T-cell (primary cell): ENCODE data around the gene IGLON5. TPM values are rescaled to one million over a fixed set of nuclear protein-coding genes. Genes with fewer than 3 reads are reported as not detected.

ENCODE experiments used
- ATAC-seq, 4 experiments: fragments of 200-7000 bp in 3 of 4; fragments of 150-1000 bp in 1 of 4; cut with Tn5 transposase; replicated peaks in 1 of 4; 1 replicate in 3 of 4; 2 replicates in 1 of 4; pipeline ENCODE4 v1.10.0; 2021; ENCODE audit warnings: moderate library complexity in 3 of 4, mild to moderate bottlenecking in 2 of 4, moderate number of reproducible peaks in 1 of 4
- CTCF ChIA-PET, 2 donors: fragments of 300-600 bp; sonication (Branson Sonifier 250); formaldehyde crosslinking; loops; one replicate each; lab custom pipeline; 2022; ENCODE audit warnings: antibody characterized with exemption in 2 of 2; lab: Charles Lee
- POLR2A ChIA-PET, 2 donors: fragments of 300-600 bp; sonication (Branson Sonifier 250); formaldehyde crosslinking; loops; one replicate each; lab custom pipeline; 2022; ENCODE audit warnings: antibody characterized with exemption in 2 of 2; lab: Charles Lee
- DNase-seq, 35 experiments: peaks; one replicate each; pipeline versions ENCODE4 v3.0.0 to v3.0.0-alpha.2; 2013 to 2023
- H3K27ac ChIP-seq: one replicate; pipeline ENCODE4 v1.5.1; 2013; ENCODE audit warnings: low read length
- H3K27me3 ChIP-seq, 2 experiments: replicated peaks in 1 of 2; 1 replicate in 1 of 2; 2 replicates in 1 of 2; pipeline versions ENCODE4 v1.6.1 to v1.7.0; 2013; ENCODE audit warnings: low read length in 1 of 2, mixed read lengths in 1 of 2; ENCODE audit not compliant: control insufficient read depth in 2 of 2, insufficient read depth in 2 of 2; ENCODE audit errors: extremely low read depth in 1 of 2
- H3K36me3 ChIP-seq, 2 donors: 1 replicate in 1 of 2; 2 replicates in 1 of 2; pipeline versions ENCODE4 v1.6.1 to v1.7.0; 2013; ENCODE audit warnings: low read length in 1 of 2; ENCODE audit not compliant: control insufficient read depth in 2 of 2, insufficient read depth in 1 of 2; ENCODE audit errors: extremely low read depth in 1 of 2
- H3K4me1 ChIP-seq, 2 experiments: 1 replicate in 1 of 2; 2 replicates in 1 of 2; pipeline versions ENCODE4 v1.6.1 to v1.7.0; 2013; ENCODE audit warnings: low read length in 2 of 2, mixed read lengths in 1 of 2; ENCODE audit not compliant: insufficient read depth in 2 of 2, control insufficient read depth in 1 of 2; ENCODE audit errors: extremely low read depth in 1 of 2
- H3K4me3 ChIP-seq, 2 donors: 1 replicate in 1 of 2; 2 replicates in 1 of 2; pipeline versions ENCODE4 v1.5.1 to v1.7.0; 2013; ENCODE audit warnings: mild to moderate bottlenecking in 2 of 2, low read length in 1 of 2, moderate library complexity in 1 of 2; ENCODE audit not compliant: control insufficient read depth in 1 of 2; ENCODE audit errors: extremely low read depth in 1 of 2
- H3K9me3 ChIP-seq: 2 replicates; pipeline ENCODE4 v1.7.0; 2013
- H3K27ac Mint-ChIP-seq, 2 donors: one replicate each; pipeline ENCODE4 v1.8.0; 2020 to 2021; ENCODE audit warnings: mild to moderate bottlenecking in 2 of 2, mixed read lengths in 2 of 2
- H3K27me3 Mint-ChIP-seq, 2 donors: one replicate each; pipeline ENCODE4 v1.8.0; 2021 to 2022; ENCODE audit warnings: mixed read lengths in 2 of 2
- H3K36me3 Mint-ChIP-seq: one replicate; pipeline ENCODE4 v1.8.0; 2021; ENCODE audit warnings: mixed read lengths
- H3K4me1 Mint-ChIP-seq, 3 donors: one replicate each; pipeline ENCODE4 v1.8.0; 2020 to 2022; ENCODE audit warnings: mixed read lengths in 3 of 3, mild to moderate bottlenecking in 1 of 3
- H3K4me3 Mint-ChIP-seq, 3 donors: one replicate each; pipeline ENCODE4 v1.8.0; 2020 to 2022; ENCODE audit warnings: mild to moderate bottlenecking in 3 of 3, mixed read lengths in 3 of 3, moderate library complexity in 3 of 3
- H3K9me3 Mint-ChIP-seq, 3 donors: one replicate each; pipeline ENCODE4 v1.8.0; 2020 to 2022; ENCODE audit warnings: mixed read lengths in 3 of 3
- WGBS: methylation state at CpG from one replicate; pipeline ENCODE4 v1.1.5; 2013; ENCODE audit warnings: missing lambda C conversion rate; ENCODE audit not compliant: insufficient coverage; 5-methylcytosine and 5-hydroxymethylcytosine counted together
- total RNA-seq, 35 experiments: library from RNA in 6 of 35; stranded (reverse) in 6 of 35; fragments of 120-200 nt in 1 of 35; gene quantifications; one replicate each; pipeline versions ENCODE4 v1.2.1 to v1.2.4 and lab custom pipeline; 2013 to 2026

The IGLON5 gene
- total RNA-seq, 5 donors from 2014 or later (not counting 1 experiment from before 2014, with no cell fraction given), result 0.10 TPM; not detected in 4

- Mint-ChIP-seq H3K27me3 (peaks cover 4 to 12% of the 10 kb centered on the region in 2 donors), H3K27ac (no peak overlapping the region), H3K36me3 (no peaks in the 10 kb centered on the region), H3K9me3 (no peaks in the 10 kb centered on the region), H3K4me1 (peaks cover 9 to 22% (median 14%) of the 10 kb centered on the region in 3 donors), H3K4me3 (no peak overlapping the region)
- no peaks in the 10 kb centered on the region for H3K9me3 ChIP-seq
- peaks cover 2 to 24% of the 10 kb centered on the region in 2 experiments for H3K4me1 ChIP-seq
- no peaks in the 10 kb centered on the region for H3K36me3 ChIP-seq
- no peak overlapping the region for H3K4me3 ChIP-seq
- WGBS, result 93% methylated on average over 12 of the region's 13 CpGs
- CTCF ChIA-PET, result no interaction called here
- no peak for ATAC-seq
- POLR2A ChIA-PET, result no interaction called here
- no peak overlapping the region for H3K27ac ChIP-seq
- no peak for DNase-seq
- peaks cover 0 to 29% of the 10 kb centered on the region in 2 experiments for H3K27me3 ChIP-seq
Measured at GRCh38 chr19:51337141-51337860, 25.9 kb downstream of the IGLON5 start.

- ChIA-PET POLR2A (no interaction called here), CTCF (interaction anchor here (0.6 to 0.9 kb wide), 2 partner anchors 70 to 84 kb away, joined by 5 to 9 read pairs; no protein-coding TSS in a partner anchor)
- peaks cover 4 to 12% of the 10 kb centered on the region in 2 donors for H3K27me3 Mint-ChIP-seq
- Histone ChIP-seq H3K9me3 (no peaks in the 10 kb centered on the region), H3K27ac (no peak overlapping the region), H3K36me3 (no peaks in the 10 kb centered on the region), H3K4me3 (no peak overlapping the region), H3K27me3 (peaks cover 0 to 26% of the 10 kb centered on the region in 2 experiments), H3K4me1 (peaks cover 2 to 24% of the 10 kb centered on the region in 2 experiments)
- peaks cover 9 to 22% (median 16%) of the 10 kb centered on the region in 3 donors for H3K4me1 Mint-ChIP-seq
- no peaks in the 10 kb centered on the region for H3K9me3 Mint-ChIP-seq
- DNase-seq (no peak), ATAC-seq (no peak)
- no peaks in the 10 kb centered on the region for H3K36me3 Mint-ChIP-seq
- whole genome bisulfite sequencing, result 94% methylated on average over 13 of the region's 19 CpGs
- H3K27ac Mint-ChIP-seq, result no peak overlapping the region
- peak overlapping the region in 2 of 3 donors; percentile 85 to 89 for H3K4me3 Mint-ChIP-seq
Measured at GRCh38 chr19:51337861-51338562, 26.6 kb downstream of the IGLON5 start.

- Mint-ChIP-seq H3K36me3 (no peaks in the 10 kb centered on the region), H3K4me1 (peaks cover 9 to 22% (median 16%) of the 10 kb centered on the region in 3 donors), H3K4me3 (peak overlapping the region; percentile 79 to 89 (median 85)), H3K27me3 (peaks cover 4 to 12% of the 10 kb centered on the region in 2 donors), H3K9me3 (no peaks in the 10 kb centered on the region), H3K27ac (peak overlapping the region in 1 of 2 donors; percentile 4)
- Histone ChIP-seq H3K36me3 (no peaks in the 10 kb centered on the region), H3K9me3 (no peaks in the 10 kb centered on the region), H3K27me3 (peaks cover 0 to 25% of the 10 kb centered on the region in 2 experiments), H3K4me1 (peaks cover 2 to 24% of the 10 kb centered on the region in 2 experiments), H3K27ac (no peak overlapping the region), H3K4me3 (peak overlapping the region; percentile 61 to 63)
- POLR2A ChIA-PET, result no interaction called here
- ATAC-seq (peak; percentile 78 to 88 (median 83)), DNase-seq (peak; percentile 65 to 91 (median 83))
- CTCF ChIA-PET, result interaction anchor here (0.6 to 1.1 kb wide), 3 partner anchors 27 to 84 kb away, joined by 4 to 9 read pairs (median 5); no protein-coding TSS in a partner anchor
- WGBS, result 0% methylated on average over 35 of the region's 43 CpGs
Measured at GRCh38 chr19:51338563-51339312, 27.3 kb downstream of the IGLON5 start.

DNA sequence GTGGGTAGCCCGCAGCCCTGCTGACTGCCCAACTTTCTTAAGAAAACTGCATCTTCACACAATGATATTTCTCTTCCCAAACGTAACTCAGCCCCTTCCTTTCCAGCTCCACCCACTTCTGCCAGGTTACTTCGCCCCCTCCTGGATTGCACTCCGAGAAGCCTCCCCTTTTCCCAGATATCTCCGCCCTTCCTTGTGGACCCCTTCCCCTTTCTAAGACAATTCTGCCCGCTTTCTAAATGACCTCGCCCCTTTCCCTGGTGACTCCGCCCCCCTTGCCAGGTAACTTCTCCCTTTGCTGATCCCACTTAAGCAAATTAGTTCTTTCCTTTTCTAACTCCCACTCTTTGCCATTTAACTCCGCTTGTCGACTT lies 27.9 kb downstream of the IGLON5 start:
- Histone ChIP-seq H3K36me3 (no peaks in the 10 kb centered on the region), H3K27ac (no peak overlapping the region), H3K9me3 (no peaks in the 10 kb centered on the region), H3K27me3 (peaks cover 0 to 19% of the 10 kb centered on the region in 2 experiments), H3K4me3 (peak overlapping the region; percentile 61 to 63), H3K4me1 (peaks cover 2 to 24% of the 10 kb centered on the region in 2 experiments)
- Mint-ChIP-seq H3K27me3 (peaks cover 4 to 11% of the 10 kb centered on the region in 2 donors), H3K27ac (peak overlapping the region; percentile 4 to 23), H3K36me3 (no peaks in the 10 kb centered on the region), H3K4me1 (peaks cover 9 to 22% (median 16%) of the 10 kb centered on the region in 3 donors), H3K9me3 (no peaks in the 10 kb centered on the region), H3K4me3 (peak overlapping the region; percentile 79 to 89 (median 85))
- POLR2A ChIA-PET, result no interaction called here
- WGBS, result 2% methylated on average over 10 of the region's 10 CpGs
- DNase-seq, result peak in 5 of 35 experiments; percentile 5 to 21 (median 12)
- peak in 3 of 4 experiments; percentile 1 to 9 (median 1) for ATAC-seq
- CTCF ChIA-PET, result interaction anchor here in 1 of 2 donors (0.5 to 1.1 kb wide), 3 partner anchors 26 to 69 kb away, joined by 3 to 4 read pairs (median 3); no protein-coding TSS in a partner anchor

- peak; percentile 61 to 90 (median 72) for DNase-seq
- Histone ChIP-seq H3K4me1 (peaks cover 2 to 24% of the 10 kb centered on the region in 2 experiments), H3K27me3 (peaks cover 0 to 19% of the 10 kb centered on the region in 2 experiments), H3K36me3 (peaks cover under 1 to 7% of the 10 kb centered on the region in 2 donors), H3K9me3 (no peaks in the 10 kb centered on the region), H3K4me3 (peak overlapping the region; percentile 61 to 63), H3K27ac (no peak overlapping the region)
- Mint-ChIP-seq H3K4me1 (peaks cover 9 to 22% (median 16%) of the 10 kb centered on the region in 3 donors), H3K36me3 (peaks cover 3% of the 10 kb centered on the region), H3K27ac (peak overlapping the region in 1 of 2 donors; percentile 23), H3K9me3 (no peaks in the 10 kb centered on the region), H3K27me3 (peaks cover 2 to 4% of the 10 kb centered on the region in 2 donors), H3K4me3 (peak overlapping the region; percentile 79 to 89 (median 85))
- POLR2A ChIA-PET, result no interaction called here
- WGBS, result 3% methylated on average over 96 of the region's 107 CpGs
- ATAC-seq, result peak; percentile 63 to 73 (median 68)
- CTCF ChIA-PET, result interaction anchor here (0.5 to 1.1 kb wide), 4 partner anchors 25 to 68 kb away, joined by 3 to 4 read pairs (median 3); no protein-coding TSS in a partner anchor
Measured at GRCh38 chr19:51339687-51340656, 28.5 kb downstream of the IGLON5 start.
